Sigmoid colon (tissue), 4 donors: ENCODE data around the gene CEP97.

Experiments used
- POLR2A ChIP-seq, 2 donors: fragments of 450-650 bp; IDR thresholded peaks; one replicate each; pipeline ENCODE4 v1.6.1; 2016; ENCODE audit warnings: antibody characterized with exemption in 2 of 2, mild to moderate bottlenecking in 2 of 2, moderate library complexity in 2 of 2
- POLR2AphosphoS5 ChIP-seq, 4 donors: sonication (generic); formaldehyde crosslinking; IDR thresholded peaks; one replicate each; pipeline ENCODE4 v1.6.1; 2017; ENCODE audit warnings: antibody characterized with exemption in 4 of 4
- TF ChIP-seq, protein P1 (sequence below), 4 experiments: fragments of 450-650 bp in 3 of 4; fragments of 200-600 bp in 1 of 4; IDR thresholded peaks; one replicate each; pipeline ENCODE4 v1.5.1; 2016 to 2019; ENCODE audit warnings: antibody characterized with exemption in 4 of 4, mild to moderate bottlenecking in 3 of 4, moderate library complexity in 2 of 4

GRCh38 chr3:101720851-101721840 is 3.3 kb upstream of the CEP97 start:
- TF ChIP-seq, protein P1, sequence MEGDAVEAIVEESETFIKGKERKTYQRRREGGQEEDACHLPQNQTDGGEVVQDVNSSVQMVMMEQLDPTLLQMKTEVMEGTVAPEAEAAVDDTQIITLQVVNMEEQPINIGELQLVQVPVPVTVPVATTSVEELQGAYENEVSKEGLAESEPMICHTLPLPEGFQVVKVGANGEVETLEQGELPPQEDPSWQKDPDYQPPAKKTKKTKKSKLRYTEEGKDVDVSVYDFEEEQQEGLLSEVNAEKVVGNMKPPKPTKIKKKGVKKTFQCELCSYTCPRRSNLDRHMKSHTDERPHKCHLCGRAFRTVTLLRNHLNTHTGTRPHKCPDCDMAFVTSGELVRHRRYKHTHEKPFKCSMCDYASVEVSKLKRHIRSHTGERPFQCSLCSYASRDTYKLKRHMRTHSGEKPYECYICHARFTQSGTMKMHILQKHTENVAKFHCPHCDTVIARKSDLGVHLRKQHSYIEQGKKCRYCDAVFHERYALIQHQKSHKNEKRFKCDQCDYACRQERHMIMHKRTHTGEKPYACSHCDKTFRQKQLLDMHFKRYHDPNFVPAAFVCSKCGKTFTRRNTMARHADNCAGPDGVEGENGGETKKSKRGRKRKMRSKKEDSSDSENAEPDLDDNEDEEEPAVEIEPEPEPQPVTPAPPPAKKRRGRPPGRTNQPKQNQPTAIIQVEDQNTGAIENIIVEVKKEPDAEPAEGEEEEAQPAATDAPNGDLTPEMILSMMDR (IDR thresholded peaks at IDR 0.05), result no peak
- TF ChIP-seq POLR2A (IDR thresholded peaks at IDR 0.05) (no peak), POLR2AphosphoS5 (IDR thresholded peaks at IDR 0.05) (no peak)
